NCI-H524 (cell line): ENCODE data around the gene GPR61.

Experiments
- DNase-seq, 2 experiments: peaks; one replicate each; lab custom pipeline; 2025; lab: John Stamatoyannopoulos, UW

The GPR61 gene, protein sequence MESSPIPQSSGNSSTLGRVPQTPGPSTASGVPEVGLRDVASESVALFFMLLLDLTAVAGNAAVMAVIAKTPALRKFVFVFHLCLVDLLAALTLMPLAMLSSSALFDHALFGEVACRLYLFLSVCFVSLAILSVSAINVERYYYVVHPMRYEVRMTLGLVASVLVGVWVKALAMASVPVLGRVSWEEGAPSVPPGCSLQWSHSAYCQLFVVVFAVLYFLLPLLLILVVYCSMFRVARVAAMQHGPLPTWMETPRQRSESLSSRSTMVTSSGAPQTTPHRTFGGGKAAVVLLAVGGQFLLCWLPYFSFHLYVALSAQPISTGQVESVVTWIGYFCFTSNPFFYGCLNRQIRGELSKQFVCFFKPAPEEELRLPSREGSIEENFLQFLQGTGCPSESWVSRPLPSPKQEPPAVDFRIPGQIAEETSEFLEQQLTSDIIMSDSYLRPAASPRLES

DNA sequence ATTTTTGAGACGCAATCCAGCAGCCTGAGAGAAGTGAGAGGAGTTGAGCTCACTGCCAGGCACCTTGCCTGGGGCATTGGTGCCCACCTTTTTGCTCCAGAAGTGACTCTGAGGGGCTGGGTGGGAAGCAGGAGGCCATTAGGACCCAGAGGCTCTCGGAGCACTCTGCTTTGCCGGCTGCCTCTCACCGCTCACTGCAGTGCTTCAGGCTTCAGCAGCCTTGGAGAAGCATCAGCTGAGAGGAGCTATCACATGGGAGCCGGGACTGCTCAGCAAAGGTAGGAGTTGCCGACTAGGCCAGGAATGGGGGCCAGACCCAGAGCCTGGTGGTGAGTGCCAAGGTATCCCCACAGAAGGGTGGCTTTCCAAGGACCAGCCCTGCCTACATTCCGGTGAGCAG is at the start of gene GPR61:
TSS of gene GPR61 (plus strand) at position 197 of the 400 bp plus-strand sequence. CDS start 3,151 bp downstream, outside the sequence.
- DNase-seq, result no peak

DNA sequence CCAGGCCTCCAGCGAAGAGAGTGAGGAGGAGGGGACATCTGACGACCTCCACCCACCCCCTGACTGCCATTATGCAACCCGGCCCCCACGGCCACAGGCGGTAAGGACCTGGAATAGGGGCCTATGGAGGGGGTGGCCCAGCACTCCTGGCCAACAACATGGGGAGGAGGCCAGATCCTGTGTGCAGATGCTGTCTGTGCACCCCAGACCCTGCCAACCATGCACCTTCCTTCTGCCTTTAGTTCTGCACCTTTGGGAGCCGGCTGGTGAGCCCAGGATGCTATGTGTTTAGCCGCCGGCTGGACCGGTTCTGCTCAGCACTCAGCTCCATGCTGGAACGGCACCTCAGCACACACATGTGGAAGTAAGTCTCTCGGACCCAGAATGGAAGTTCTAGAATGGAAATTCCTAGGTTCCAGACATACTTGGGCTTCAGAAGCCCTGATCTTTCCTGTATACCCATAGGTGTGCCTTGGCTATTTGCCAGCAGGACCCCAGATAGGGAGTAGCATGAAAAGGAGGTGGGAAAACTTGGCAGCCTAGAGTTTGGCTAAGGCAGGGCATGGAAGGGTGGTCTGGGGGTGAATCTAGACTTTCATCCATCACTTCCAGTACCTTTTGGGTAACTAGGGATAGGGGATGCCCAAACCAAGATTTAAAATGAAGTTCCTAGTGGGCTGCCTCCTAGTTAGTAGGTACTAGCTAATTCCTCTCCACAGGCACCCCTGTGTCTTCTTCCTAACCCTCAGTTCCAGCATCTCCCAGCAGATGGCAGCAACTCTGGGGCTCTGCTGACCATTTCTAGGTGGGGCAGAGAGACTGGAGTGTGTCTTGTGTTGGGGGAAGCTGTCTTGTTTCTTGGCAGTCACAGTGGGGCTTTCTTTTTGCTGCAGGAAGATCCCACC is 49.4 kb upstream of the GPR61 start:
- DNase-seq, result peak; percentile 22 to 55

DNA sequence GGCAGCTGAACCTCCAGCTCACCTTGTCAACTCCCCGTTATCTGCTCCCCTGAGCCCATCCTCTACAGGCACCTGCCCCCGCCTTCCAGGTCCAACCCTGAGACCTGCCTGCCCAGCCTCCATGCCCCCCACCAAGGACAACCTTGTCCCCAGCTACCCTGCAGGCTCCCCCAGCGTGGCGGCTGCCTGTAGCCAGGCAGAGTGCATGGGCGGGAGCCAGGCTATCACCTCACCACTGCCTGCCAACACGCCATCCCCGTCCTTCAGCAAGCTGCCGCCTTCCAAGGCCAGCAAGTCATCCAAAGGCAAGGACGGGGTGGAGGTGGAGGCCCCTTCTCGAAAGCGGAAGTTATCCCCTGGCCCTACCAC is 48.8 kb upstream of the GPR61 start:
- DNase-seq, result no peak

DNA sequence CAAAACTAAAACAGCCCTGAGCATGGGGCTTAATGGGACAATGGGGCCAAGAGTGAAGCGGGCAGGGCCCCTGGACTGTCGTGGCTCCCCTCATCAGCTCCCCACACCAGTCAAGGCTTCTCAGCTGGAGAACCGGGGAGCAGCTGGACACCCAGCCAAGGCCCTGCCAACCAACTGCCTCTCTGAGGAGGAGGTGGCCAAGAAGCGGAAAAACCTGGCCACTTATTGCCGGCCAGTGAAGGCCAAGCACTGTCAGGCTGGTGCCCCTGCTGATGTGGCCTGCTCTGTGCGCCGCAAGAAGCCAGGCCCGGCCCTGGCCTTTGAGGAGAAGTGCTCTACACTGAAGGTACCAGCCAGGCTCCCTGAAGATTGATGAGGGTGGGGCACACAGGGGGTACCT is 48.3 kb upstream of the GPR61 start:
- DNase-seq, result no peak

DNA sequence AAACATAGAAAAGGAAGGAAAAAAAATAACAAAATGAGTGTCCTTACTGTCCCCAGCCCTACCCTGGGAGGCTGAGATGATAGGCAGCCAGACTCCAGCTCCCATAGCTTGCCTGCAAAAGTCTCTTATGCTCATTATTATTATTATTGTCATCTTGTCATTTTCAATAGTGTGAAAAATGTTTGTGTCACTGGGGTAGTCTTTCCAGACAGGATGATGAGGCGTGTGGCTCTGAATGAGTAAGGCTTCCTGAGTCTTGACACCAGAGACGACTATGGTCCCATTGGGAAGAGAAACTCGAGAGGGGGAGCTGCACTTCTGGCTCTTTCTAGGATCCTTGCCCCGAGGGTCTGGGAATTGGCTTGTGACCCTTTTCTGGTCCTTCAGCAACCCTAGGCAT is 46.9 kb upstream of the GPR61 start:
- DNase-seq, result no peak

DNA sequence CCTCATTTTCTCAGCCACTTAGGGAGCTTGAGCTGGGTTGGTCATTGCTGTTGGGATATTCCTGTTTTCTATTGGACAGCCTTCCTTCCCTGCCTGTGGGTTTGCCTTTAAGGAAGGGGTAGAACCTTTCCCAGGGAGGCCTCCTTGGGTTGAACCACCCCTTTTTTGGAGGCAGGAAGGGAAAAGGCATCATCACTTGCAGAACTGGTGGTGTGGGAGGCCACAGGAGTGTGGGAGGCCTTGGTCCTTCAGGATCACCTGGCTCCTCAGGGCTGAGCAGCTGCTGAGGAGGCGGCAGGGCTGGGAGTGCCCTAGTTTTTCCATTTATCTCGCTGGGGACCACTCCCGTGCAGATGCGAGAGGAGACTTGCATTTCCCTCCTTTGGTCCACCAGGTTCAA is 46.4 kb upstream of the GPR61 start:
- no peak for DNase-seq

DNA sequence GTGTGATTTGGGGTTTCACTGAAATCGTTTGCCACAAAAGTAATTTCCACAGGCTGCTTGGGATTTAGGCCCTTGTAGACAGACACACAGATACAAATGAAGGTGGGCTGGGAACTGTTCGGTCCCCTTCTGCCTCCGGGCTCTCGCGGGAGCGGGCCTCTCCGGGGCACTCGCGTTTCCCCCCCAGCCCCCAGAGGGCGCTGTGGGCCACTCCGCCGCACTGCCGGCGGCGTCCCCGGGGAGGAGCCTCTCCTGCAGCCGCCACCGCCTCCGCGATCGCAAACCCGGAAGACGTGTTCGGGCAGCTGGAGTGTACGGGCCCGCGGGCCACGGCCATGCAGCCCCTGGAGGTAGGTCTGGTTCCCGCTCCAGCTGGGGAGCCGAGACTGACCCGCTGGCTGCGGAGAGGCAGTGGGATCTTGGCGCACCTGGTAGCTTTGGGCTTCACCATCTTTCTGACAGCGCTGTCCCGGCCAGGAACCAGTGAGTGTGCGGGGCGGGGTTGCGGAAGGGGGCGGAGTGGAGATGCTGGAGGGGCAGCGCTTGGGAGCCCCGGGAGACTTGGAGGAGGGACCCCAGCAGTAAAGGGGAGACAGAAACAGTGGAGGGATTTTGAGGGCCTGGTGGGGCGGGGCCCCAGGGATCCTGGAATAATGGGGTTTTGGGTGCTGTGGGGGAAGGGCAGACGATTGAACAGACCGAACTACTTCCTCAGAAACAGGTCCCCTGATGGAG is 45.7 kb upstream of the GPR61 start, which contains the start of gene CYB561D1:
TSS of gene CYB561D1 (plus strand) at position 290 of the 735 bp plus-strand sequence. CDS start at position 336, 46 bp downstream.
- DNase-seq, result peak; percentile 50 to 75

DNA sequence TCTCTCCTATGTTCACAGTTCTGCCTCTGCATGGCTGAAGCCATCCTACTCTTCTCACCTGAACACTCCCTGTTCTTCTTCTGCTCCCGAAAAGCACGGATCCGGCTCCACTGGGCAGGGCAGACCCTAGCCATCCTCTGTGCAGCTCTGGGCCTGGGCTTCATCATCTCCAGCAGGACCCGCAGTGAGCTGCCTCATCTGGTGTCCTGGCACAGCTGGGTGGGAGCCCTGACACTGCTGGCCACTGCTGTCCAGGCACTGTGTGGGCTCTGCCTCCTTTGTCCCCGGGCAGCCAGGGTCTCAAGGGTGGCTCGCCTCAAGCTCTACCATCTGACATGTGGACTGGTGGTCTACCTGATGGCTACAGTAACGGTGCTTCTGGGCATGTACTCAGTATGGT is 43.9 kb upstream of the GPR61 start:
- DNase-seq, result no peak

DNA sequence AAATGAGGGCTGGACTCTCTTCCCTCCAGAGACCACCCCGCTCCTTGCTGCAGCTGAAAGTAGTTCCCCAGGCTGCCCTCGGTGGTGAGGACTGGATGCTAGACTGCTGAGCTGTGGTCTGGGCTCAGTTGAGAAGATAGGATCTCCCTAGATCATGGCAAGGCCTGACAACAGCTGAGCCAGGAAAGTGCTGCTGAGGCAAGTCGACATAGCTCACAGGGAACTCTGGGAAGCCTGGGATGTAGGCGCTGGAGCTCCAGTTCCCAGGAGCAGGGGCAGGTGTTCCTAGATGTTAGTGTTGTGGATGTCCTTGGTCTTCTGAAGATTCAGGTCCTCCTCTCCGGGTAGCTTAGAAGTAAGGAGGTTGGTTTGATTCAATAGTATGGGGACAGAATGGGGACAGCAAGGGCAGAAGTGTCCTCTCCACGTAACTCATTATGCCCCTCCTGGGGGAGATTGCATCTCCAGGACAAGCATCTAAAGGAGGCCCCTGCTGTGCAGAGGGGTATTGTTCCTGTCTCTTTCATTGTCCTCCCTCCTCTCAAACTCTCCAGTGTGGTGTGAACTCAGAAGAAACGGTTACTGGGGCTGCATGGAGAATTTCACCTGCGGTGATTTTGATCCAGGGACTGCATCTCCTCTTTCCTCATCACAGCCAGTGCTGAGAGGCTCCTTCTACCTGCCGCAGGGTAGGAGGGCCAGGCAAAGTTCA is 42.1 kb upstream of the GPR61 start:
- DNase-seq, result no peak

DNA sequence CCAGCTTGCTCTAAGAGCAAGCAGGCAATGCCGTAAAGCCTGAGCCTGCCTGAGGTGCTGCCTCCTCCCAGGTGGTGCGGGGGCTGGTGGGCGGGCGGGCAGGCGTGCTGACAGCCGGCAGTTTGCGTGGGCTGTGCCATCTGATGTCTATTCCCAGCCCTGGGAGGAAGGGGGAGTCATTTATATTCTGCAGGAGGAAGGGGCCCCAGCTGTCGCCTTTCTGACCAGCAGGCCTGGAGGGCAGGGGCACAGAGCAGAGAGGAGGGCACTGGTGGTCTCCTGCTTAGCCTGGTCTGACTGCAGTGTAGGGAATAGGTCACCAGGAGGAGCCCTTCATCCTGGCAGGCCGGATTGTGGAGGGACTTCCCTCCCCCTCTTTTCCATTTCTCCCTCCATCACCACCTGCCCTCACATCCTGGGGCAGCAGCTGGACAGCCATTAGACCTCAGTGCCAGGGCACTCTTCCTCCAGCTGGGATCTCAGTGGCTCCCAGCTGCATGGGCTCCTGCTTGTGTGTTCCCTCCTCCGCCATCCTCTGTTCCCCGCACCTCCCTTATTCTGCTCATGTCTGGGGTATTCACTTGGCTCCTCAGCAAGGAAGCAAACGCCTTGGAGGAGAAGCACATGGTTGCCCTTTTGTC is 41.4 kb upstream of the GPR61 start:
- peak; percentile 90 to 93 for DNase-seq

DNA sequence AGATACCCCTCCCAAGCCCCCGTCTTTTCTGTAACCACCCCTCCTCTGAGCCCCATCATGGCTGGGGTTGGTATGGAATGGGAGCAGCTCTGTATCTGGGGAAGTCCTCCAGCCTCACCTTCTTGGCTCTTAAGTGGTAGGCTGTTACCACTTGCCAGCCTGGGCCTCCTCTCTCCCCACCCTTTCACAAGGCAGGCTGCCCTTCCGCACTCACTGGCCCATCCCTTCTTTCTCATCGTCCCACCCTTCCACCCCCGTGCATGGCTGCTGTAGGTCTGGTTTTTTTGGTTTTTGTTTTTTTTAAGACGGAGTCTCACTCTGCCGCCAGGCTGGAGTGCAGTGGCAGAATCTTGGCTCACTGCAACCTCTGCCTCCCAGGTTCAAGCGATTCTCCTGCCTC is 40.6 kb upstream of the GPR61 start:
- DNase-seq, result peak in 1 of 2 experiments; percentile 38

DNA sequence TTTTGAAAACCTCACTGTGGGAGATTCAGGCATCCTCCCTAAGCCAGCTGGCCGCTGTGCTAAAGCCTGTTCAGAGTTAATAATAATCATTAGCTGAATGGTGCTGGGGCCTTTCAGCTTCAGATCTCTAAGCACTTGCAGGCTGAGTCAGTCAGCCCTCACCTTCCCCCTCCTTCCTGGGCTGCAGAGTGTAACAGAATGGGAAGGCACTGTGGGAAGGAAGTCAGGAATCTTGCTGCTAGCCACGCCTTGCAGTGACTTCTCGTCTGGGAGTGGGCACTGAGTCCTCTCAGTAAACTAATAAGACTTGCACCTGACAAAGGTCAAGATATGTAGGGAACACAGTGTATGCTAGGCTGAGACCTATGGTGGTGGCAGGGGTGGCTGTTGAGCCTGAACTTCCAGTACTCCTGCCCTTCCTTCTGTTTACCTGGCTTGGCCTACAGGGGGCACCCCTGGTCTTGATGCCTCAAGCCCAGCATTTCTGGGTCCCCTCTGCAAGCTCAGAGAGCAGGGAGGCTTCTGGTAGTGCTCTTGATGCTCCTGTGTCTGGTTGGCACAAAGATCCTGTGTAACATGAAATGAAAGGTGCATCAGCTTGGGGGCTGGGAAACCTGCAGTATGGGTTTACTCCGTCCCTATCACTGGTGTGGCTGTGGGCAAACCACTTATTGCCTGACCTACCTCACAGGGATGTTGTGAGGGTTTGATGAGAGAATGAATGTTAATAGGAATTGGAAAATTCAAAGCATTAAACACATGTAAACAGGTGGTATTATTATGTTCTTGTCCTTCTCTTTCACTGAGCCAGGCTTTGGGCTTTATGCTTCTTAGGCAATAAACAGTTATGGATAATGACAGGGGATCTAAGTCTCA is 39.8 kb upstream of the GPR61 start:
- peak in 1 of 2 experiments; percentile 64 for DNase-seq

DNA sequence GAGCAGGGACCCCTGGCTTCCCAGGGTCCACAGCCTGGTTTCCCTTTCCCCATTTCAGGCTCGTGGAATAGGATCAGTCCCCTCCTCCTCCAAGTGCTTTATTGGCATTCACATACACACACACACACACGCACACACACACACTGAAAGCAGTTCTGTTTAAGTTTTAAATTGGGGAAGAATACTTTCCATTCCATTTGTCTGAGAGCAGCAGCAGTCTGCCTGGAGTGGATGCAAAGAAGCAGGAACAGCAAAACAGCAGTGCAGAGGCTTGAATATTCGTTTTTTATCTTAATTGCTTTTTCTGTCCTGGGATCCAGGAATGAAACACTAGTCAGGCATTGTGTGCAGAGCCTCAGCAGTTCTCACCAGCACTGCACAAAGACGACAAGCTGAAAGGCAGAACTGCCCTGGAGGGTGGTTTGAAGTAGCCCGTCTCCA is 38.7 kb upstream of the GPR61 start:
- no peak for DNase-seq

DNA sequence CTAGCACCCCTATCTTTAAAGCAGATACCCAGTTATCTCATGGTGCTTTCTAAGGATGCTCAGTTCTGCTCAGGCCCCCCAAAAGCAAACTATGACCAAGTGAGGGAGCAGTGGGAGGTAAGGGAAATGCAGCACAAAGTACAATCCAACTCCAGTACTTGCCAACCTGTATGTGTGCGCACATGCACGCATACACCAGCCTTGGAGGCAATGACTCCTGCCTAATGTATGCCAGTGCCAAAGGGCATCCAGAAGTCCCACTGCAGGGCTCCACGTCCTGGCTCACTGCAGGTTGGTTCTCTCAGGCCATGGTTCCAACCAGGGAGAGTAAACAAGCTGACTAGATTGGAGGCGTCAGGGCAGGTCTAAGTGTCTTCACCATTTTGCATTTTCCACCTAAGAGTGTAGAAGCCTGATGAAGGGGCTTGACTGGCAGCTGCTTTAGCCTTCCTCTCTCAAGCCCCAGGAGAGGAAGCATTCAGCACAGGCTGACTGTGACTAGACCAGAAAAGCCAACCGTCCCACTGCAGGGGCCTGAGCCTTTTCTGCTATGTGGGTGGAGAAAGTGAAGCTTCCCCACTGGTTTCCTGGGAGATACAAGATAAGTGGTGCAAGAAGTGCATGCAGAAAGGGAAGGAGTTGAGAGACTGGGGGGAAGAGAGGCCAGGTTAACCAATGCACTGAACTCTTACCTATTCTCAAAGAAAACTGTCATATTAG is 37.9 kb upstream of the GPR61 start:
- no peak for DNase-seq

DNA sequence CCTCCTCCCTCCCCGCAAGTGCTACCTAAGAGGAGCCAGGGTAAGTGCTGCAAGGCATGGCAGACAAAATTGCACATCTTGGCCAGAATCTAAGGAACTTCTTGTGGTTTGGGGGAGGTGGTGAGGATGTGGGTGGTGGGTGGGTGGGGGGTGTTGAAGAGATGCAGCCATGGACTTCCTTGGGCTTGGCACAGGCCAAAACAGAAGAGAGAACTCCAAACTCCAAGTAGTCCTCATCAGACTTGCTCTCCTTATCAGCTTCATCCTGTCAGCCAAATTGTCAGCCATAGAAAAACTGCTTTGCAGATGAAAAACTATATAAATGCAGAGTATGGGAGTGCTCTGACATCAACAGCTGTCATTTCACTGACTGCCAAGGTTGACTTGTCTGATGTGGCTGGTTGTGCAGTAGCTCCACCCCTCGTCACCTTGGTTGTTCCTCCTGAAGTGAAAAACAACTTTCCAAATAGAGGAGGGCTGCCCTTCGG is 37.3 kb upstream of the GPR61 start:
- DNase-seq, result no peak

DNA sequence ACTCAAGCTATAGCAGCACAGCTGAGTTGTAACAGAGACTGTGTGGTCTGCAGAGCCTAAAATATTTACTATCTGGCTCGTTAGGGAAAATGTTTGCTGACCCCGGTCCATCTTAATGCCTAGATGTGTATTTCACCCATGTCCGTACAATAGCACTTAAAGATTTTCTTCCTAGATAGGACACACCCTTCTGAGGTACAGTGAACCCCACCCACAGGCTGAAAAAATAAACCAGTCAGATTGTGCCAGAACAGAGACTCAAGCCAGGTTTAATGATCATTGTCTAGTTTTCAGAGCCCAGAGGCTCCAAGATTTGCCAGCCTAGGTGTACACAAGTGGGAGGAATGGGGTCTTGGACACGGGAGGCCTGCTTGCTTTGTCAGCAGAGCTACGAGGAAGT is 35.7 kb upstream of the GPR61 start:
- no peak for DNase-seq

DNA sequence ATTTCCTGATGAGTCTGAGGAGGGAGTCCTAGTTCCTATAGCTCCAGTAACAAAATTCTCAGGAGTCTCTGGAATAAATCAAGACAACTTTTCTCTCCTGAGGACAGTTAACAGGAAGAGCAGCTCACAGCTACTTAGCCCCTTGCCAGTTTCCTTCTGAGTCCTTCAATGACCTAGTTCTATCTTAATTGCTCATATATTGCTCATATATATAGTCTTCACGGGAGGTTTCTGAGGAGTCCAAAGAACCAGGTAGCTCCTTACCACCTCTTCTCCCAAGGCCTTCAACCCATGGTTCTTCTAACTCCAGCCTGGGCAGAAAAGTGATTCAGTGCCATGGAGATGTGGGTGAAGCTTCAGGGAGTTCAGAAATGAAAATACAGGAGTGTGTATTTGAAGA is 34.7 kb upstream of the GPR61 start:
- DNase-seq, result no peak

DNA sequence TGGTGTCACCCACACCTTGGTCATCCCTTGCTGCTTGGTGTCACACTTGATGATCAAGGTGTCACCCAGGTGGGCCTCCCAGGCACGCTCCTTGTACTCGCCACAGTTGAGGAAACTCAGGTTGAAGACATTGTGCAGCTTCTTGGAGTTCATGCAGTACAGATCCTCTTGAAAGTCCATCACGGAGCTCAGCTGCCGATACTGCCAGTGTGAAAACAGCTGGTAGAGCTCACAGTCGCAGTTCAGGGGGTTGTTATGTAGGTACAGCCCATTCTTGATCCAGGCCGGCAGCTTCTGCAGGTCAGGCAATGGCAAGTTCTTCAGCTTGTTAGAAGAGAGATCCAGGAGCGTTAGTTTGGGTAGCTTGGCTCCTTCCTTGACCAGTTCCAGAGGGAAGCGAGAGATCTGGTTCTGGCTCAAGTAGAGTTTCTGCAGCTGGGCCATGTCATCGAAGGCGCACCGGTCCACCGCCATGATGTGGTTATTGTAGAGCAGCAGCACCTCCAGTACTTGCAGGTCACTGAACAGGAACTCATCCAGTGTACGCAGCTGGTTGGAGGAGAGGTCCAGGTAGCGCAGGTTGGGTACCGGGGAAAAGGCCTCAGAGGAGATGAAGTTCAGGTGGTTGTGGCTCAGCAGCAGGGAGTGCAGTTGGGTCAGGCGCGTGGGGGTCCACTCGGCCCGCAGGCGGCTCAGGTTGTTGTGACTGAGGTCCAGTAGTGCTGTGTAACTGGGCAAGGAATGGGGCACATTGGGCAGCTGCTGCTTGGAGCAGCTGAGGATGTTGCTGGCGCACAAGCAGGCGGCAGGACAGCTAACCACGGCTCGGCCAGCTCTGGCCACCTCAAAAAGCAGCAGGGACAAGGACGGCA is 31.4 kb upstream of the GPR61 start:
- no peak for DNase-seq
